Psoas muscle (tissue), 8 donors: Measurements from ENCODE around the gene PAX5. TPM values are rescaled to one million over a fixed set of nuclear protein-coding genes. Genes with fewer than 3 reads are reported as not detected.

Experiments
- ATAC-seq, 4 donors: fragments of 200-7000 bp; cut with Tn5 transposase; one replicate each; pipeline ENCODE4 v1.9.1; 2020; ENCODE audit warnings: moderate library complexity in 3 of 4, mild to moderate bottlenecking in 2 of 4
- DNase-seq, 2 donors: peaks; one replicate each; pipeline ENCODE4 v3.0.0-alpha.2; 2020
- H3K27ac ChIP-seq: fragments of 200-600 bp; one replicate; pipeline ENCODE4 v1.8.0; 2022
- H3K27me3 ChIP-seq, 3 donors: fragments of 200-600 bp in 1 of 3; one replicate each; pipeline versions ENCODE4 v1.6.1 to v1.8.0; 2013 to 2022; ENCODE audit warnings: low read length in 2 of 3, mild to moderate bottlenecking in 2 of 3, moderate library complexity in 1 of 3; ENCODE audit not compliant: insufficient read depth in 3 of 3
- H3K36me3 ChIP-seq, 2 donors: fragments of 200-600 bp in 1 of 2; one replicate each; pipeline versions ENCODE4 v1.6.1 to v1.8.0; 2013 to 2022; ENCODE audit warnings: low read depth in 1 of 2, mild to moderate bottlenecking in 1 of 2, moderate library complexity in 1 of 2; ENCODE audit not compliant: insufficient read depth in 1 of 2
- H3K4me1 ChIP-seq: fragments of 200-600 bp; one replicate; pipeline ENCODE4 v1.8.0; 2022
- H3K4me3 ChIP-seq: fragments of 200-600 bp; one replicate; pipeline ENCODE4 v1.8.0; 2022; ENCODE audit warnings: mild to moderate bottlenecking
- H3K9me3 ChIP-seq: fragments of 200-600 bp; one replicate; pipeline ENCODE4 v1.8.0; 2022
- WGBS, 3 donors: extraction: QIAGEN DNeasy Blood & Tissue Kit; methylation state at CpG; one replicate each; pipeline versions ENCODE4 v1.1.6 to v1.1.7; 2013; 5-methylcytosine and 5-hydroxymethylcytosine counted together
- intact Hi-C, 2 donors: fragments of 100-400 bp; cut with DNase I; formaldehyde crosslinking; loops; one replicate each; pipeline versions ENCODE4 v1.11.0 to v1.14.2; 2022
- polyA plus RNA-seq, 3 donors: library from polyadenylated mRNA; stranded (reverse); fragments of 200-250 nt; gene quantifications; one replicate each; pipeline ENCODE4 v1.2.3, GENCODE V29; 2013
- total RNA-seq, 4 donors: library from RNA; stranded (reverse); fragmentation: NEBNext Ultra II Directional in 2 of 4; extraction: Animal tissue kit (Norgen Biotek cat#: 25700) in 2 of 4; gene quantifications; one replicate each; pipeline versions ENCODE4 v1.2.1 to v1.2.4, GENCODE V29; 2021 to 2023
- TF ChIP-seq, protein P1 (sequence below): fragments of 200-600 bp; IDR thresholded peaks from one replicate; pipeline ENCODE4 v1.8.0; 2022; ENCODE audit warnings: antibody characterized with exemption
- donor health status: healthy with polysubstance abuse.
- donor health status: DM: no; HTN: no; CAD: no; lungs with moderate emphysema.
- donor health status: Bipolar disorder and iron deficiency.
- donor health status: healthy.
- donor health status: DM: yes; HTN: yes; CAD: no.
- donor health status: DM: no; HTN: no; CAD: no.
- donor health status: DM: no; HTN: no; CAD: no.
- donor health status: DM: yes; HTN: yes; CAD: no.

Gene PAX5
- total and polyA plus RNA-seq, 7 donors: under 0.01 to 0.50 (median 0.06) TPM; not detected in 3

DNA sequence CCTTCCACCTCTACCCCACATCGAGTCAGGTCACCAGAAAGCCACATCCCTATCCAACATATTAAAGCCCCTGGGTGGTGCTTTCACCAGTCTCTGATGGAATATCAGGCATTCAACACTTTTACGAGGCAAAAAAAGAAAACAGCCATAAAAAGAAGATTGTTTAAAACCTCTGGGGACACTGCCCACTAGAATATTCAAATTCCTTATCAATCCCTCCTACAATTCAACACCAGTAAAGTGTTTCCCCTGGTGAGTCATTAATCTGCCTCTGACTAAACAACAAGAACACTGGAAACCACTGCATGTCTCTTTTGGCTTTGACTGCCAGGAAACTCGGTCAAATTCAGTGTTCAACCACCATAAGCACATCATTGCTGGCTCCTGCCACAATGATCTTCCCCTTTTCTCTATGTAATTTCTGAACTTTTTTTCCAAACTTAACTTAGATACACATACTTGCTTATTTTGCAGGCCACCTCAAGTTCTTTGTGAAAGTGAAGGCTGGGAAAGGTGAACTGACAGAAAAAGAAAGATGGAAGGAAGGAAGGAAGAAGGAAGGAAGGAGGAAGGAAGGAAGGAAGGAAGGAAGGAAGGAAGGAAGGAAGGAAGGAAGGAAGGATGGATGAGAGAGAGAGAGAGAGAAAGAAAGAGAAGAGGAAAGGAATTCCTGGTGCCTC is 105.3 kb downstream of the PAX5 start:
- H3K27ac ChIP-seq: no peak overlapping the region
- DNase-seq: no peak
- no peaks in the 10 kb centered on the region for H3K36me3 ChIP-seq
- WGBS, 3 donors: 23 to 37% (median 24%) methylated on average over 3 of the region's 3 CpGs
- no peak for ATAC-seq
- no peak overlapping the region for H3K4me3 ChIP-seq
- H3K4me1 ChIP-seq: no peaks in the 10 kb centered on the region
- TF ChIP-seq, protein P1, sequence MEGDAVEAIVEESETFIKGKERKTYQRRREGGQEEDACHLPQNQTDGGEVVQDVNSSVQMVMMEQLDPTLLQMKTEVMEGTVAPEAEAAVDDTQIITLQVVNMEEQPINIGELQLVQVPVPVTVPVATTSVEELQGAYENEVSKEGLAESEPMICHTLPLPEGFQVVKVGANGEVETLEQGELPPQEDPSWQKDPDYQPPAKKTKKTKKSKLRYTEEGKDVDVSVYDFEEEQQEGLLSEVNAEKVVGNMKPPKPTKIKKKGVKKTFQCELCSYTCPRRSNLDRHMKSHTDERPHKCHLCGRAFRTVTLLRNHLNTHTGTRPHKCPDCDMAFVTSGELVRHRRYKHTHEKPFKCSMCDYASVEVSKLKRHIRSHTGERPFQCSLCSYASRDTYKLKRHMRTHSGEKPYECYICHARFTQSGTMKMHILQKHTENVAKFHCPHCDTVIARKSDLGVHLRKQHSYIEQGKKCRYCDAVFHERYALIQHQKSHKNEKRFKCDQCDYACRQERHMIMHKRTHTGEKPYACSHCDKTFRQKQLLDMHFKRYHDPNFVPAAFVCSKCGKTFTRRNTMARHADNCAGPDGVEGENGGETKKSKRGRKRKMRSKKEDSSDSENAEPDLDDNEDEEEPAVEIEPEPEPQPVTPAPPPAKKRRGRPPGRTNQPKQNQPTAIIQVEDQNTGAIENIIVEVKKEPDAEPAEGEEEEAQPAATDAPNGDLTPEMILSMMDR: no peak
- H3K27me3 ChIP-seq: peaks cover 0 to 4% (median 0%) of the 10 kb centered on the region in 3 donors
- no peaks in the 10 kb centered on the region for H3K9me3 ChIP-seq
- intact Hi-C loops: no loop called here

DNA sequence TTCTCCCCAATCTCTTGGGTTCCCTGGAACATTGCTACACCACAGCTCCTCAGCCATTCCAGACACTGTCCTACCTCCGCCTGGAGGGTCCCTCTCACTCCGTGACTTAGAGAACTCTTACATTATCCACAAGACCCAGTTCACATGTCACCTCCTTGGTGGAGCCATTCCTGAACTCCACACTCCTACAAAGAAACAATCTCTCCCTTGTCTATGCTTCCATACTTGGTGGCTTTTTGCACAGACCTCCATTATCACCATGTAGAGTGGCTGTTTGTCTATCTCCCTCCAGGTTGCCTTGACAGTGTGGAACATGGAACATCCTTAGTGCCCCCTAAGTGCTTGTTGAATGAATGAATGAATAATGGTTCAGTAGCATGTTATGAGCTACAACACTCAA is 105.9 kb downstream of the PAX5 start:
- Histone ChIP-seq H3K27ac (no peak overlapping the region), H3K4me1 (no peaks in the 10 kb centered on the region), H3K4me3 (no peak overlapping the region), H3K9me3 (no peaks in the 10 kb centered on the region), H3K36me3 (no peaks in the 10 kb centered on the region), H3K27me3 (peaks cover 0 to 4% (median 0%) of the 10 kb centered on the region in 3 donors)
- WGBS, 3 donors: 90 to 95% (median 93%) methylated on average over 2 of the region's 2 CpGs
- intact Hi-C loops: no loop called here
- ATAC-seq (no peak), DNase-seq (no peak)
- TF ChIP-seq, protein P1: no peak

DNA sequence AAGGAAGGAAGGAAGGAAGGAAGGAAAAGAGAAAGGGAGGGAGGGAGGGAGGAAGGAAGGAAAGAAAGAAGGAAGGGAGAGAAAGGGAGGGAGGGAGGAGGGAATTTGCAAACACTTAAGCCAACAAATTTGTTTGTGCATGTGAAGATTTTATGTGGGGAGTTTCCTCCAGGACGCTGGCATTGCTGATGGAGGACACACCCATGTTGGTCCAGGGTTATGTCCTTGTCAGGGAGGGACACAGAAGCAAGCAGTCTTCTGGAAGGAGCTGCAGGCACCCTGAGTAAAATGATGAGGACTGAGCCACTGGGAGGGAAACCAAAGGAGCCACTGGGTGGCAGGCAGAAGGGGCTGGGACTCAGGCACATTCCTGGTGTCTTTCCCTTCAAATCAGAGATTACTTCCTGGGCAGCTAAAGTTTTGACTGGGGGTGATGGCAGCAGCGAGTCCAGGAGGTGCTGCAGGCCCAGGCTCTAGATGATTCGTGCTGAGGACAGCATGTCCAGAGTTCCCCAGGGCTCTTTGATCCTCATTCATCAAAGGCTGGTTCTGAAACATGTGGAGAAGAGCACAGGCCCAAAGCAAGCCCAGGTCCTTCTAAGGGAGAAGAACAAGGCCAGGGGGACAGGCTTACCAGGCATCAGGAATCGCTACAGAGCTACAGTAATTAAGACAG is 109.2 kb downstream of the PAX5 start:
- no peak for ATAC-seq
- TF ChIP-seq, protein P1: no peak
- H3K4me1 ChIP-seq: no peaks in the 10 kb centered on the region
- H3K4me3 ChIP-seq: no peak overlapping the region
- intact Hi-C loops: no loop called here
- peaks cover 0 to 2% (median 0%) of the 10 kb centered on the region in 3 donors for H3K27me3 ChIP-seq
- WGBS, 3 donors: 36 to 48% (median 37%) methylated on average over 4 of the region's 4 CpGs
- DNase-seq: no peak
- no peaks in the 10 kb centered on the region for H3K9me3 ChIP-seq
- no peaks in the 10 kb centered on the region for H3K36me3 ChIP-seq
- H3K27ac ChIP-seq: no peak overlapping the region

DNA sequence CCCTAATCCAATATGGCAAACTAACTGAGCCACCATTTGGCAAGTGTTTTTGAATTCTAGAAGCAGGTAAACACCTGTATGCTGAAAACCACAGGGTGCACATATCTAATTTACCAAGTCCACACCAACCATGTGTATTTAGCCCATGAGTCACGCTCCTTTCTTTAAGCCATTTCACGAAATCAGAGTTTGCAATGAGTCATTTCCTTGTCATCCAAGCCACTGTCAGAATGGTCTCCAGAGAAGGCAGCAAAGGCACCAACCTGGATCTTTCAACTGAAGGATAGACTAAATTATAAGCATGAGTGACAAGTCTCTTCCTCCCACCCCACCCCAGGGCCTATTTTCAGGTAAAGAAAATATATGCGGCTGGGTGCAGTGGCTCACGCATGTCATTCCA is 110.0 kb downstream of the PAX5 start:
- TF ChIP-seq, protein P1: no peak
- DNase-seq (no peak), ATAC-seq (no peak)
- H3K4me1 ChIP-seq: no peaks in the 10 kb centered on the region
- H3K27ac ChIP-seq: no peak overlapping the region
- intact Hi-C loops: no loop called here
- 72 to 78% (median 77%) methylated on average over 4 of the region's 4 CpGs for WGBS, 3 donors
- H3K9me3 ChIP-seq: no peaks in the 10 kb centered on the region
- H3K4me3 ChIP-seq: no peak overlapping the region
- H3K27me3 ChIP-seq: peaks cover 0 to 5% (median 2%) of the 10 kb centered on the region in 3 donors
- H3K36me3 ChIP-seq: no peaks in the 10 kb centered on the region
